Kidney epithelial cell (primary cell): ENCODE data around the gene ANKRD13C. TPM values are rescaled to one million over a fixed set of nuclear protein-coding genes. Genes with fewer than 3 reads are reported as not detected.

Experiments
- DNase-seq: peaks from one replicate; pipeline ENCODE4 v3.0.0-alpha.2; 2010; ENCODE audit warnings: low read depth
- H3K27me3 ChIP-seq: 2 replicates; pipeline ENCODE4 v1.6.0; 2011; ENCODE audit warnings: low read length; ENCODE audit not compliant: control insufficient read depth, insufficient read depth
- H3K36me3 ChIP-seq: 2 replicates; pipeline ENCODE4 v1.5.1; 2011; ENCODE audit warnings: low read length; ENCODE audit not compliant: control insufficient read depth, insufficient read depth
- H3K4me3 ChIP-seq: 2 replicates; pipeline ENCODE4 v1.5.1; 2011; ENCODE audit warnings: low read depth, mild to moderate bottlenecking, control low read depth, low read length
- total RNA-seq: library from RNA; depleted of rRNA; stranded (reverse); fragments of >200 nt; gene quantifications from 2 replicates; pipeline ENCODE4 v1.2.3, GENCODE V29; 2015
- TF ChIP-seq, protein P1 (sequence below): IDR thresholded peaks from 2 replicates; pipeline ENCODE4 v1.5.1; 2011; ENCODE audit warnings: mild to moderate bottlenecking, moderate library complexity, low read length, control low read depth, inconsistent platforms; ENCODE audit not compliant: insufficient read depth, poor library complexity, severe bottlenecking

Gene ANKRD13C
- total RNA-seq, 1 donor from 2014 or later: 15.0 TPM

DNA sequence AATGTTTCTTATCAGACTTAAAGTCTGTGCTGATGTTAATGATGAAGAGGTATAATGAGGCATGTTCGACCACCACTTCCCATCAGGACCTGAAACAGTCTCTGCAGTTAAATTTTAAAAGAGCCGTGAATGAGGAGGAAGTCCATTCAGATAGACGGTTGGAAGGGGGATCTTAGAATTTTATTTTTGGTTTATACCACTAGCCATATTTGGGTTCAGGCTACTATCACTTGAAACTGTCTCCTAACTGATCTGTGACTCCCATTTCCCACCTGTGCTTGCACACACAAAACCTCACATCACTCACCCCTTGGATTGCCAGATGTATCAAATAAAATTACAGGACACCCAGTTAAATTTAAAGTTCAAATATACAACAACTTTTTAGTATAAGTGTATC is 9.9 kb upstream of the ANKRD13C start:
- no peak for DNase-seq
- TF ChIP-seq, protein P1, sequence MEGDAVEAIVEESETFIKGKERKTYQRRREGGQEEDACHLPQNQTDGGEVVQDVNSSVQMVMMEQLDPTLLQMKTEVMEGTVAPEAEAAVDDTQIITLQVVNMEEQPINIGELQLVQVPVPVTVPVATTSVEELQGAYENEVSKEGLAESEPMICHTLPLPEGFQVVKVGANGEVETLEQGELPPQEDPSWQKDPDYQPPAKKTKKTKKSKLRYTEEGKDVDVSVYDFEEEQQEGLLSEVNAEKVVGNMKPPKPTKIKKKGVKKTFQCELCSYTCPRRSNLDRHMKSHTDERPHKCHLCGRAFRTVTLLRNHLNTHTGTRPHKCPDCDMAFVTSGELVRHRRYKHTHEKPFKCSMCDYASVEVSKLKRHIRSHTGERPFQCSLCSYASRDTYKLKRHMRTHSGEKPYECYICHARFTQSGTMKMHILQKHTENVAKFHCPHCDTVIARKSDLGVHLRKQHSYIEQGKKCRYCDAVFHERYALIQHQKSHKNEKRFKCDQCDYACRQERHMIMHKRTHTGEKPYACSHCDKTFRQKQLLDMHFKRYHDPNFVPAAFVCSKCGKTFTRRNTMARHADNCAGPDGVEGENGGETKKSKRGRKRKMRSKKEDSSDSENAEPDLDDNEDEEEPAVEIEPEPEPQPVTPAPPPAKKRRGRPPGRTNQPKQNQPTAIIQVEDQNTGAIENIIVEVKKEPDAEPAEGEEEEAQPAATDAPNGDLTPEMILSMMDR: no peak
- no peaks in the 10 kb centered on the region for H3K27me3 ChIP-seq
- no peaks in the 10 kb centered on the region for H3K36me3 ChIP-seq
- H3K4me3 ChIP-seq: no peak overlapping the region

DNA sequence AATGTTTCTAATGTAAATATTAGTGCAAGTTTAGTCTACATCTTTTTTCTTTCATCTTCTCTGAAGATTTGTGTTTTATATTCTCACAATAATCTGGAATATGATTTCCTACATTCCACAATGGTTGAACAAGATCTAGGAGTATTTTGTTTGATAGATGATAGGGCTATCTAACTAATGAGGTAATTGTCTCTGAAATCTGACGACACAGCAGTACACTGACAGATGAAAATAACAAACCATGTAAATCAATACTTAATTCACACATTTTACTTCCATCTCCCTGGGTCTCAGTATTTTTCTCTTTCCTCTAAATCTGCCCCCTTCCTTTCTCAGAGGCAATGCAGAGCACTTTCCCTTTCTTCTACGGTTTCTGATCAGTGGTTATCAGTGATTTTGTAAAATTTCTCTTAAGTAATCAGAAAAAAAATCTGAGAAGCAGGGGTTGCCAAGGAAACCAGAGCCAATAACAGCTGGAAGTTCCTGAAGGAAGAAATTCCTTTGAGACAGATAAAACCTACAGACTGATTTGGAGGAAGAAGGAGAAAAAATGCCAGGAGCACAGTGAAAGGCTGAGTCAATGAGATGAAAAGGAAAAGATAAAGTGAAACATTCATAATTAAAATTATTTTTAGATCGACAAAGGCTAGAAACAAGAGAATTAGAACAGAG is 7.3 kb upstream of the ANKRD13C start:
- H3K27me3 ChIP-seq: no peaks in the 10 kb centered on the region
- no peak for DNase-seq
- no peaks in the 10 kb centered on the region for H3K36me3 ChIP-seq
- H3K4me3 ChIP-seq: no peak overlapping the region
- TF ChIP-seq, protein P1: no peak

DNA sequence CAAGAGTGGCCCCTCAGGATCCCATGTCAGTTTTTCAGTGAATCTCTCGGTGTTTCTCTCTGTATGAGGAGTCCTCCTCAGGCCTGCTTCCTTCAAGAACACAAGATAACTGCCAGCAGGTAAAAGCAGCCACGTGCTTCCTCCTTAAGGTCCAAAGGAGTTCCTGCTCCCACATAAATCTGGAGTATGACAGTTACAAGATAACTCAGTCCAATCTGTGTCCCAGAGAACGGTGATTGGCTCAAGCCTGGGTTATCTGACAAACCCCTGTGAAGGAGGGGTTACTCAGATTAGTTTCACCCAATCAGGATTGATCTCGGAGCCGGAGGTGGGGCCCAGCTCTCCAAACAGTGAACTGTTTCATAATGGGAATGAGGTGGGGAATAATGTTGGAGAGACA is 5.8 kb upstream of the ANKRD13C start:
- TF ChIP-seq, protein P1: no peak

DNA sequence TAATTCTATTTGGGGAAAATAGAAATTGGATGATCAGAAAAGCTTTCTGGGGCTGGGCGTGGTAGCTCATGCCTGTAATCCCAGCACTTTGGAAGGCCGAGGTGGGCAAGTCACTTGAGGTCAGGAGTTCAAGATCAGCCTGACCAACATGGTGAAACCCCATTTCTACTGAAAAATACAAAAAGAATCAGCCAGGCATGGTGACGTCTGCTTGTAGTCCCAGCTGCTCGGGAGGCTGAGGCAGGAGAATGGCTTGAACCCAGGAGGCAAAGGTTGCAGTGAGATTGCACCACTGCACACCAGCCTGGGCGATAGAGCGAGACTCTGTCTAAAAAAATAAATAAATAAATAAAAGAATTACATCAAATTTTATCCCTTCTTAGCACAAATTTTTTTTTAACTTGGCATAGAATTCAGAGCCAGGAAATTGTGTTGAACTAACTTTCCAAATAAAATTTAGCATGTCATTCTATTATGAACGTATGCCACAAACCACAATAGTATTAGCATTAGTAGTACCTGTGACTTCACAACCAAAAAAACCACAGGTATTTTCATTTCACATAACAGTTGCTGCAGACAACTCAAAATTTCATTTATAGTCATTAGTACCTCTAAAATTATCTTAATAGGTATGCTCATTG is 4.5 kb upstream of the ANKRD13C start:
- no peaks in the 10 kb centered on the region for H3K27me3 ChIP-seq
- H3K4me3 ChIP-seq: no peak overlapping the region
- H3K36me3 ChIP-seq: no peaks in the 10 kb centered on the region
- TF ChIP-seq, protein P1: no peak
- DNase-seq: no peak

More for the DNA sequence above, 5.8 kb upstream of the ANKRD13C start:
- H3K27me3 ChIP-seq: no peaks in the 10 kb centered on the region
- DNase-seq: no peak
- no peaks in the 10 kb centered on the region for H3K36me3 ChIP-seq
- no peak overlapping the region for H3K4me3 ChIP-seq

DNA sequence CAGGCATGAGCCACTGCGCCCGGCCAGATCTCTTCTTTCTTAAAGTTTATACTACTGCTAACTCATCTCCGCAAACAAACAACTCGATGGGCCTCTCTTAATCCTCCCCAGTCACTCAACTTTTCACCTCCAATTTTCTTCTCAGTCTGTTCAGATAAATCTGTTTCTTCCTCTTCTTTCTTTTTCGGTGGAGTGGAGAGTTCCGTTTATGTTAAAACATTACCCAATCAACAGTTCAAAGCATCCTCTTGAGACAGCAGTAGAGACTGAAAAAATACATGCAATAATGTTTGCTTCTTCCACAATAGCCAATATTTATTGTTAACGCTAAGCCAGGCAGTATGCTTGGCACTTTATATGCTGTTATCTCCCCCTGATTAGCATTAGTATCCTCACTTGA is 1.4 kb upstream of the ANKRD13C start:
- Histone ChIP-seq H3K27me3 (no peaks in the 10 kb centered on the region), H3K4me3 (no peak overlapping the region), H3K36me3 (no peaks in the 10 kb centered on the region)
- TF ChIP-seq, protein P1: no peak
- no peak for DNase-seq

DNA sequence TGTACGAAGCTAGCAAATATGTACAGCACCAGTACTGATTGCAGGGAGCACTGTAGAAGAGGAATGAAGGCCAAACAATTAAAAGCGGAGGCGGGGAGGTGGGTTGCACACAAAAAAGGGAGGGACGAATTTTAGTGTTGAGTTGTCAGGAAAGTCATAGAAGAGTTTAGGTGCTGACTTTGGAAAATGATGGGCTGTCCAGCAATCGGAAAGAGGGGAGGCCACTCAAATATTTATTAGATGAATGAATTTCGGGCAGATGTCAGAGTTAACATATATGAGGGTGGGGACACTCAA is 537 bp upstream of the ANKRD13C start:
- Histone ChIP-seq H3K27me3 (no peaks in the 10 kb centered on the region), H3K4me3 (peak overlapping the region; percentile 94), H3K36me3 (no peaks in the 10 kb centered on the region)
- TF ChIP-seq, protein P1: no peak
- DNase-seq: no peak
